HepG2 (cell line): ENCODE results near the gene RALY. TPM values are rescaled to one million over a fixed set of nuclear protein-coding genes. Genes with fewer than 3 reads are reported as not detected.

Source experiments
- HMGA1 ChIP-seq: sonication (generic); formaldehyde crosslinking; conservative IDR thresholded peaks from 2 replicates; pipeline ENCODE4 v1.4.0; 2020; ENCODE audit warnings: missing genetic modification reagents
- NRL ChIP-seq: sonication (generic); formaldehyde crosslinking; IDR thresholded peaks from 2 replicates; pipeline ENCODE4 v1.5.0; 2020; ENCODE audit warnings: missing genetic modification reagents, mild to moderate bottlenecking, moderate library complexity, borderline replicate concordance
- POLR2G ChIP-seq: fragments of 200-400 bp; formaldehyde crosslinking; IDR thresholded peaks from 2 replicates; pipeline ENCODE4 v1.6.1; 2018; ENCODE audit warnings: mild to moderate bottlenecking, low read depth, low read length, moderate library complexity
- RNF219 ChIP-seq: sonication (generic); formaldehyde crosslinking; IDR thresholded peaks from 2 replicates; pipeline ENCODE4 v1.5.0; 2020; ENCODE audit warnings: mild to moderate bottlenecking, missing genetic modification reagents
- SNAI1 ChIP-seq: sonication (generic); formaldehyde crosslinking; IDR thresholded peaks from 2 replicates; pipeline ENCODE4 v1.5.0; 2020; ENCODE audit warnings: mild to moderate bottlenecking, missing genetic modification reagents, borderline replicate concordance
- ZFX ChIP-seq: sonication (generic); formaldehyde crosslinking; IDR thresholded peaks from 2 replicates; pipeline ENCODE4 v1.4.0; 2020; ENCODE audit warnings: mild to moderate bottlenecking, low read depth, missing genetic modification reagents, moderate library complexity
- ZNF207 ChIP-seq: fragments of 450-650 bp; IDR thresholded peaks from 2 replicates; pipeline ENCODE4 v1.6.1; 2016; ENCODE audit warnings: antibody characterized with exemption, borderline replicate concordance
- ZNF329 ChIP-seq: sonication (generic); formaldehyde crosslinking; IDR thresholded peaks from 2 replicates; pipeline ENCODE4 v1.9.0; 2021; ENCODE audit warnings: low read depth, mild to moderate bottlenecking, missing genetic modification reagents
- ZNF34 ChIP-seq: sonication (generic); formaldehyde crosslinking; IDR thresholded peaks from 2 replicates; pipeline ENCODE4 v1.4.0; 2020; ENCODE audit warnings: mild to moderate bottlenecking, missing genetic modification reagents, borderline replicate concordance
- ZNF414 ChIP-seq: sonication (generic); formaldehyde crosslinking; IDR thresholded peaks from 2 replicates; pipeline ENCODE4 v1.5.0; 2020; ENCODE audit warnings: missing genetic modification reagents
- ZNF598 ChIP-seq: sonication (generic); formaldehyde crosslinking; IDR thresholded peaks from 2 replicates; pipeline ENCODE4 v1.5.1; 2020; ENCODE audit warnings: mild to moderate bottlenecking, missing genetic modification reagents, borderline replicate concordance
- ZNF746 ChIP-seq: sonication (generic); formaldehyde crosslinking; IDR thresholded peaks from 2 replicates; pipeline ENCODE4 v1.8.0; 2022; ENCODE audit warnings: mild to moderate bottlenecking, missing genetic modification reagents
- ZNF775 ChIP-seq: sonication (generic); formaldehyde crosslinking; IDR thresholded peaks from 2 replicates; pipeline ENCODE4 v1.4.0; 2020; ENCODE audit warnings: missing genetic modification reagents, mild to moderate bottlenecking, moderate library complexity, borderline replicate concordance
- ZNF782 ChIP-seq: sonication (generic); formaldehyde crosslinking; IDR thresholded peaks from 2 replicates; pipeline ENCODE4 v1.4.0; 2020; ENCODE audit warnings: missing genetic modification reagents, mild to moderate bottlenecking, borderline replicate concordance
- ZNF83 ChIP-seq: sonication (generic); formaldehyde crosslinking; IDR thresholded peaks from 2 replicates; pipeline ENCODE4 v1.4.0; 2020; ENCODE audit warnings: missing genetic modification reagents, mild to moderate bottlenecking, borderline replicate concordance
- polyA plus RNA-seq, 8 experiments: library from polyadenylated mRNA; depleted of rRNA in 3 of 8; stranded (reverse) in 7 of 8; unstranded in 1 of 8; fragments of >200 nt; fragmentation: Illumina TruSeq in 4 of 8; extraction: Trizol in 4 of 8; gene quantifications; 2 replicates each; pipeline versions ENCODE4 v1.2.1 to v1.2.3, GENCODE V29; 2011 to 2016; ENCODE audit warnings: low read depth in 4 of 8, missing spikeins in 1 of 8, mixed read lengths in 1 of 8; ENCODE audit not compliant: insufficient read depth in 1 of 8
- total RNA-seq, 5 experiments: library from RNA; depleted of rRNA; stranded (reverse); fragments of >200 nt; fragmentation: Illumina TruSeq; extraction: Trizol; gene quantifications; 2 replicates each; pipeline ENCODE4 v1.2.3, GENCODE V29; 2016; ENCODE audit warnings: low read depth in 1 of 5
- TF ChIP-seq, protein P1 (sequence below): IDR thresholded peaks from 2 replicates; pipeline ENCODE4 v1.6.1; 2018; ENCODE audit warnings: missing genetic modification reagents, mild to moderate bottlenecking, missing compliant biosample characterization
- TF ChIP-seq, protein P2 (sequence below): sonication (generic); formaldehyde crosslinking; IDR thresholded peaks from 2 replicates; pipeline ENCODE4 v1.4.0; 2020; ENCODE audit warnings: missing genetic modification reagents, borderline replicate concordance
- TF ChIP-seq, protein P3 (sequence below): sonication (generic); formaldehyde crosslinking; IDR thresholded peaks from 2 replicates; pipeline ENCODE4 v1.4.0; 2020; ENCODE audit warnings: missing genetic modification reagents

Gene RALY
- total and polyA plus RNA-seq, 2 of the 13 experiments (the other 11 are each of a cell fraction or from before 2014, with no cell fraction given), result 178 to 186 TPM

GRCh38 chr20:33993576-33994221, at the start of gene RALY (continued):
- TF ChIP-seq HMGA1 (CRISPR knock-in tag) (no peak), ZNF775 (peak; percentile 69; the same call in 1 of the 2 replicates), RNF219 (CRISPR knock-in tag) (no peak; the same call in 1 of the 2 replicates), POLR2G (peak; percentile 94), ZNF598 (CRISPR knock-in tag) (no peak), ZNF782 (CRISPR knock-in tag) (peak; percentile 34; the same call in 1 of the 2 replicates), ZFX (CRISPR knock-in tag) (peak; percentile 64; the same call in 1 of the 2 replicates), ZNF207 (no peak), ZNF746 (no peak), NRL (CRISPR knock-in tag) (peak; percentile 93), SNAI1 (CRISPR knock-in tag) (no peak), ZNF329 (CRISPR knock-in tag) (peak; percentile 88), ZNF83 (CRISPR knock-in tag) (peak; percentile 92; the same call in 1 of the 2 replicates), ZNF34 (CRISPR knock-in tag) (peak; percentile 83), ZNF414 (CRISPR knock-in tag) (no peak)
- TF ChIP-seq, protein P1, sequence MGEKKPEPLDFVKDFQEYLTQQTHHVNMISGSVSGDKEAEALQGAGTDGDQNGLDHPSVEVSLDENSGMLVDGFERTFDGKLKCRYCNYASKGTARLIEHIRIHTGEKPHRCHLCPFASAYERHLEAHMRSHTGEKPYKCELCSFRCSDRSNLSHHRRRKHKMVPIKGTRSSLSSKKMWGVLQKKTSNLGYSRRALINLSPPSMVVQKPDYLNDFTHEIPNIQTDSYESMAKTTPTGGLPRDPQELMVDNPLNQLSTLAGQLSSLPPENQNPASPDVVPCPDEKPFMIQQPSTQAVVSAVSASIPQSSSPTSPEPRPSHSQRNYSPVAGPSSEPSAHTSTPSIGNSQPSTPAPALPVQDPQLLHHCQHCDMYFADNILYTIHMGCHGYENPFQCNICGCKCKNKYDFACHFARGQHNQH (CRISPR knock-in tag), result 0 out of 2 replicates have a peak, but pooled peaks have one; percentile 3
- TF ChIP-seq, protein P2, sequence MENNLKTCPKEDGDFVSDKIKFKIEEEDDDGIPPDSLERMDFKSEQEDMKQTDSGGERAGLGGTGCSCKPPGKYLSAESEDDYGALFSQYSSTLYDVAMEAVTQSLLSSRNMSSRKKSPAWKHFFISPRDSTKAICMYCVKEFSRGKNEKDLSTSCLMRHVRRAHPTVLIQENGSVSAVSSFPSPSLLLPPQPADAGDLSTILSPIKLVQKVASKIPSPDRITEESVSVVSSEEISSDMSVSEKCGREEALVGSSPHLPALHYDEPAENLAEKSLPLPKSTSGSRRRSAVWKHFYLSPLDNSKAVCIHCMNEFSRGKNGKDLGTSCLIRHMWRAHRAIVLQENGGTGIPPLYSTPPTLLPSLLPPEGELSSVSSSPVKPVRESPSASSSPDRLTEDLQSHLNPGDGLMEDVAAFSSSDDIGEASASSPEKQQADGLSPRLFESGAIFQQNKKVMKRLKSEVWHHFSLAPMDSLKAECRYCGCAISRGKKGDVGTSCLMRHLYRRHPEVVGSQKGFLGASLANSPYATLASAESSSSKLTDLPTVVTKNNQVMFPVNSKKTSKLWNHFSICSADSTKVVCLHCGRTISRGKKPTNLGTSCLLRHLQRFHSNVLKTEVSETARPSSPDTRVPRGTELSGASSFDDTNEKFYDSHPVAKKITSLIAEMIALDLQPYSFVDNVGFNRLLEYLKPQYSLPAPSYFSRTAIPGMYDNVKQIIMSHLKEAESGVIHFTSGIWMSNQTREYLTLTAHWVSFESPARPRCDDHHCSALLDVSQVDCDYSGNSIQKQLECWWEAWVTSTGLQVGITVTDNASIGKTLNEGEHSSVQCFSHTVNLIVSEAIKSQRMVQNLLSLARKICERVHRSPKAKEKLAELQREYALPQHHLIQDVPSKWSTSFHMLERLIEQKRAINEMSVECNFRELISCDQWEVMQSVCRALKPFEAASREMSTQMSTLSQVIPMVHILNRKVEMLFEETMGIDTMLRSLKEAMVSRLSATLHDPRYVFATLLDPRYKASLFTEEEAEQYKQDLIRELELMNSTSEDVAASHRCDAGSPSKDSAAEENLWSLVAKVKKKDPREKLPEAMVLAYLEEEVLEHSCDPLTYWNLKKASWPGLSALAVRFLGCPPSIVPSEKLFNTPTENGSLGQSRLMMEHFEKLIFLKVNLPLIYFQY (CRISPR knock-in tag), result no peak
- TF ChIP-seq, protein P3, sequence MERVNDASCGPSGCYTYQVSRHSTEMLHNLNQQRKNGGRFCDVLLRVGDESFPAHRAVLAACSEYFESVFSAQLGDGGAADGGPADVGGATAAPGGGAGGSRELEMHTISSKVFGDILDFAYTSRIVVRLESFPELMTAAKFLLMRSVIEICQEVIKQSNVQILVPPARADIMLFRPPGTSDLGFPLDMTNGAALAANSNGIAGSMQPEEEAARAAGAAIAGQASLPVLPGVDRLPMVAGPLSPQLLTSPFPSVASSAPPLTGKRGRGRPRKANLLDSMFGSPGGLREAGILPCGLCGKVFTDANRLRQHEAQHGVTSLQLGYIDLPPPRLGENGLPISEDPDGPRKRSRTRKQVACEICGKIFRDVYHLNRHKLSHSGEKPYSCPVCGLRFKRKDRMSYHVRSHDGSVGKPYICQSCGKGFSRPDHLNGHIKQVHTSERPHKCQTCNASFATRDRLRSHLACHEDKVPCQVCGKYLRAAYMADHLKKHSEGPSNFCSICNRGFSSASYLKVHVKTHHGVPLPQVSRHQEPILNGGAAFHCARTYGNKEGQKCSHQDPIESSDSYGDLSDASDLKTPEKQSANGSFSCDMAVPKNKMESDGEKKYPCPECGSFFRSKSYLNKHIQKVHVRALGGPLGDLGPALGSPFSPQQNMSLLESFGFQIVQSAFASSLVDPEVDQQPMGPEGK (CRISPR knock-in tag), result no peak; the same call in 1 of the 2 replicates
